Suprapubic skin (tissue), 4 donors: ENCODE measurements around the gene VAT1L. TPM values are rescaled to one million over a fixed set of nuclear protein-coding genes. Genes with fewer than 3 reads are reported as not detected.

Experiments
- DNase-seq, 2 donors: peaks; one replicate each; pipeline ENCODE4 v3.0.0-alpha.2; 2019; ENCODE audit warnings: low spot score in 2 of 2
- H3K27ac ChIP-seq: fragments of 200-600 bp; sonication (generic); one replicate; pipeline ENCODE4 v1.5.1; 2019
- H3K27me3 ChIP-seq: fragments of 200-600 bp; sonication (generic); one replicate; pipeline ENCODE4 v1.5.1; 2019
- H3K36me3 ChIP-seq: fragments of 200-600 bp; sonication (generic); one replicate; pipeline ENCODE4 v1.5.1; 2019
- H3K4me1 ChIP-seq: fragments of 200-600 bp; sonication (generic); one replicate; pipeline ENCODE4 v1.5.1; 2019
- H3K4me3 ChIP-seq: fragments of 200-600 bp; sonication (generic); one replicate; pipeline ENCODE4 v1.5.1; 2019; ENCODE audit warnings: mild to moderate bottlenecking
- H3K9me3 ChIP-seq: fragments of 200-600 bp; sonication (generic); one replicate; pipeline ENCODE4 v1.5.1; 2019
- EP300 ChIP-seq: sonication (generic); formaldehyde crosslinking; IDR thresholded peaks from one replicate; pipeline ENCODE4 v1.6.1; 2017; ENCODE audit warnings: antibody characterized with exemption
- POLR2A ChIP-seq, 2 donors: fragments of 450-650 bp; IDR thresholded peaks; one replicate each; pipeline ENCODE4 v1.6.1; 2017; ENCODE audit warnings: antibody characterized with exemption in 2 of 2, mild to moderate bottlenecking in 2 of 2, moderate library complexity in 2 of 2
- POLR2AphosphoS5 ChIP-seq, 3 donors: sonication (generic); formaldehyde crosslinking; IDR thresholded peaks; one replicate each; pipeline ENCODE4 v1.6.1; 2017; ENCODE audit warnings: antibody characterized with exemption in 3 of 3
- WGBS: methylation state at CpG from one replicate; pipeline ENCODE4 v1.1.5; 2018; 5-methylcytosine and 5-hydroxymethylcytosine counted together
- total RNA-seq, 4 donors: library from RNA; depleted of rRNA; stranded (reverse); fragments of >200 nt; gene quantifications; one replicate each; pipeline ENCODE4 v1.1.0, GENCODE V29; 2016
- TF ChIP-seq, protein P1 (sequence below), 2 donors: fragments of 200-600 bp in 1 of 2; fragments of 450-650 bp in 1 of 2; sonication (generic) in 1 of 2; IDR thresholded peaks; one replicate each; pipeline ENCODE4 v1.5.1; 2016 to 2019; ENCODE audit warnings: antibody characterized with exemption in 2 of 2, mild to moderate bottlenecking in 1 of 2, moderate library complexity in 1 of 2

Gene VAT1L
- total RNA-seq, 4 donors from 2014 or later = 0.15 TPM; not detected in 3

DNA sequence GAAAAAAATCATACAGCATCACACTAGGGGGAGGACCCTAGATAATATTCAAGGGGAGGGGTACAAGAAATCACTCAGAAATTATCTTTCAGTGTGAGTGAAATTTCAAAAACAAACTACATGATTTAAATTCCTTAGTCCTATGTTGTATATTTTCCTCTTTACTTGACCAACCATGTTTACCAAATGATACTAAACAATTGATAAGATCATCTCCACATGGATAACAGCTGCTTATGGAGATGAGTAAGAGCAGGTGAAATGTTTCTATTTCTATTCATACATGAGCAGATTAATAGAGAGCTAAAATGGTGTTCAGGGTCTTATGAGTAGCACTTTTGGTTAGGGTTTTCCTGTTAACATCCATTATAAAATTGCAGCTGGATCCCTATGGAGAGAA lies 7.3 kb upstream of the VAT1L start:
- Histone ChIP-seq H3K9me3 (no peaks in the 10 kb centered on the region), H3K4me3 (no peak overlapping the region), H3K36me3 (no peaks in the 10 kb centered on the region), H3K27me3 (peaks cover 24% of the 10 kb centered on the region), H3K27ac (no peak overlapping the region), H3K4me1 (no peaks in the 10 kb centered on the region)
- DNase-seq = no peak
- no peak for TF ChIP-seq POLR2AphosphoS5 (IDR thresholded peaks at IDR 0.05)
- TF ChIP-seq EP300 = no peak
- TF ChIP-seq, protein P1, sequence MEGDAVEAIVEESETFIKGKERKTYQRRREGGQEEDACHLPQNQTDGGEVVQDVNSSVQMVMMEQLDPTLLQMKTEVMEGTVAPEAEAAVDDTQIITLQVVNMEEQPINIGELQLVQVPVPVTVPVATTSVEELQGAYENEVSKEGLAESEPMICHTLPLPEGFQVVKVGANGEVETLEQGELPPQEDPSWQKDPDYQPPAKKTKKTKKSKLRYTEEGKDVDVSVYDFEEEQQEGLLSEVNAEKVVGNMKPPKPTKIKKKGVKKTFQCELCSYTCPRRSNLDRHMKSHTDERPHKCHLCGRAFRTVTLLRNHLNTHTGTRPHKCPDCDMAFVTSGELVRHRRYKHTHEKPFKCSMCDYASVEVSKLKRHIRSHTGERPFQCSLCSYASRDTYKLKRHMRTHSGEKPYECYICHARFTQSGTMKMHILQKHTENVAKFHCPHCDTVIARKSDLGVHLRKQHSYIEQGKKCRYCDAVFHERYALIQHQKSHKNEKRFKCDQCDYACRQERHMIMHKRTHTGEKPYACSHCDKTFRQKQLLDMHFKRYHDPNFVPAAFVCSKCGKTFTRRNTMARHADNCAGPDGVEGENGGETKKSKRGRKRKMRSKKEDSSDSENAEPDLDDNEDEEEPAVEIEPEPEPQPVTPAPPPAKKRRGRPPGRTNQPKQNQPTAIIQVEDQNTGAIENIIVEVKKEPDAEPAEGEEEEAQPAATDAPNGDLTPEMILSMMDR (IDR thresholded peaks at IDR 0.05) = no peak
- no peak for TF ChIP-seq POLR2A (IDR thresholded peaks at IDR 0.05)

DNA sequence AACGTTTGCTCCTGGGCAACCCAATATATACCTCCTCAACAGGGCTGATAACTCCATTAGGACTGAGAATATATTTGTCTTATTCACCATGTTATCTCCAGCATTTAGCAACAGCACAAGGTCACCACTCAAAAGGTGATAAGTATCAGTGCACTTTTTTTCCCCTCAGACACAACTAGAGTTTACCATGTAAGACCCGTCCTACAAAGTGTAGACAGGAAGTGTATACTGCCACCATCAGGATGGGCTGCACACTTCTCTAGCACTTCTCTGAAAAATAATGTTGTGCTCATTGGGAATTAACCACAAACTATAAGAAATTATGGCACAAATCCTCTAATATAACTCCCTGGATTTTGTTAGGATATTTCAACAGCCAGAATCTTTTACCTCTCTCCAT lies 5.7 kb upstream of the VAT1L start:
- WGBS = 20% methylated on average over 2 of the region's 2 CpGs
- no peak for DNase-seq
- H3K4me3 ChIP-seq = no peak overlapping the region
- peaks cover 40% of the 10 kb centered on the region for H3K27me3 ChIP-seq
- no peaks in the 10 kb centered on the region for H3K4me1 ChIP-seq
- H3K36me3 ChIP-seq = no peaks in the 10 kb centered on the region
- TF ChIP-seq POLR2AphosphoS5 (IDR thresholded peaks at IDR 0.05) = no peak
- TF ChIP-seq POLR2A (IDR thresholded peaks at IDR 0.05) = no peak
- TF ChIP-seq EP300 = no peak
- TF ChIP-seq, protein P1 (IDR thresholded peaks at IDR 0.05) = no peak
- H3K27ac ChIP-seq = no peak overlapping the region
- no peaks in the 10 kb centered on the region for H3K9me3 ChIP-seq

DNA sequence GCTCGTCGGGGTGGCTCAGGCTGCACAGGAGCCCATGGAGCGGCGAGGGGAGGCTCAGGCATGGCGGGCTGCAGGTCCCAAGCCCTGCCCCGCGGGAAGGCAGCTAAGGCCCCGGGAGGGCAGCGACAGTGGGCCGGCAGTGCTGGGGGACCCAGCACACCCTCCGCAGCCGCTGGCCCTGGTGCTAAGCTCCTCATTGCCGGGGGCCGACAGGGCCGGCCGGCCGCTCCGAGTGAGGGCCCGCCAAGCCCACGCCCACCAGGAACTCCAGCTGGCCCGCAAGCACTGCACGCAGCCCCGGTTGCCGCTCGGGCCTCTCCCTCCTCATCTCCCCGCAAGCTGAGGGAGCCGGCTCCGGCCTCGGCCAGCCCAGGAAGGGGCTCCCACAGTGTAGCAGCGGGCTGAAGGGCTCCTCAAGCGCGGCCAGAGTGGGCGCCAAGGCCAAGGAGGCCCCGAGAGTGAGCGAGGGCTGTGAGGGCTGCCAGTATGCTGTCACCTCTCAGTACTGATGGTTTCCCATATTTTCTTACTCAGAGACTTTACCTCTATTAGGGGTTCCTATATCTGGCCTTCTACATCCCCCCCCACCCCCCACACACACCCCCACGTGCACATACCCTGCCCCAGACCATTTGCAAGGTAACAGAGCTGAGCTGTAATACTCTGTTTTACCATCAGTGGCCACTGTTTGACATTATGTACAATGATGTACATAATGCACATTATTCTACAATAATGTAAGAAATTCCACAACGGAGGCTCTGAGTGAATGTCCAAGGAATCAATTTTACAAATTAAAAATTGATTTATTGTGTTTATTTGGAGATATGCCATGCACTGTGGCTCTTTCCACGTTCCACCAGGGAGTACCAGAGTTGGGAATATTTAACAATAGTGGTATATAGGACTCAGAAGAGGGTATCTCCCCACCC lies 3.7 kb upstream of the VAT1L start:
- no peak for DNase-seq
- Histone ChIP-seq H3K4me3 (no peak overlapping the region), H3K27ac (no peak overlapping the region), H3K36me3 (no peaks in the 10 kb centered on the region), H3K4me1 (peaks cover 17% of the 10 kb centered on the region), H3K27me3 (peaks cover 60% of the 10 kb centered on the region), H3K9me3 (no peaks in the 10 kb centered on the region)
- TF ChIP-seq POLR2A (IDR thresholded peaks at IDR 0.05) (no peak), EP300 (no peak), POLR2AphosphoS5 (IDR thresholded peaks at IDR 0.05) (no peak)
- TF ChIP-seq, protein P1 (IDR thresholded peaks at IDR 0.05) = no peak
- WGBS = 80% methylated on average over 16 of the region's 38 CpGs

DNA sequence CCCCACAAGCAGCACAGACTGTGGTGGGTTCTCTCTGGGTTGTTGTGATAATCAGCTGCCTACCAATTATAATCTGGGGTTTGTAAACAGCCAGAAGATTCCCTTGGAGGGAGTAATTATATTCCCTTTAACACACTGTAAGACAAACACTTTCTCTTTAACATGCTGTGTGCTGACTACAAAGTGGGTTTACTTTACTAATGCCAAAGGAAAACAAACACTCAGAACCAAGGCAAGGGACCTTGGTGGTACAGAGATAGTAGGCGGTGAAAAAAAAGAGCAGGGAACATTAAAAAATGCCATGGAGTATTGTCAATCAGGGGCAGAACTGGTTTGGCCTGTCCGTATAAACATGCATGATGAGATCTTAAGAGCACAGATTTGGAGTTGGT lies 3.0 kb upstream of the VAT1L start:
- H3K4me3 ChIP-seq = no peak overlapping the region
- H3K36me3 ChIP-seq = no peaks in the 10 kb centered on the region
- H3K4me1 ChIP-seq = peaks cover 17% of the 10 kb centered on the region
- DNase-seq = no peak
- no peak overlapping the region for H3K27ac ChIP-seq
- H3K9me3 ChIP-seq = no peaks in the 10 kb centered on the region
- TF ChIP-seq, protein P1 (IDR thresholded peaks at IDR 0.05) = no peak
- TF ChIP-seq POLR2A (IDR thresholded peaks at IDR 0.05) (no peak), POLR2AphosphoS5 (IDR thresholded peaks at IDR 0.05) (no peak), EP300 (no peak)
- H3K27me3 ChIP-seq = peaks cover 66% of the 10 kb centered on the region
- 67% methylated on average over 2 of the region's 2 CpGs for WGBS

DNA sequence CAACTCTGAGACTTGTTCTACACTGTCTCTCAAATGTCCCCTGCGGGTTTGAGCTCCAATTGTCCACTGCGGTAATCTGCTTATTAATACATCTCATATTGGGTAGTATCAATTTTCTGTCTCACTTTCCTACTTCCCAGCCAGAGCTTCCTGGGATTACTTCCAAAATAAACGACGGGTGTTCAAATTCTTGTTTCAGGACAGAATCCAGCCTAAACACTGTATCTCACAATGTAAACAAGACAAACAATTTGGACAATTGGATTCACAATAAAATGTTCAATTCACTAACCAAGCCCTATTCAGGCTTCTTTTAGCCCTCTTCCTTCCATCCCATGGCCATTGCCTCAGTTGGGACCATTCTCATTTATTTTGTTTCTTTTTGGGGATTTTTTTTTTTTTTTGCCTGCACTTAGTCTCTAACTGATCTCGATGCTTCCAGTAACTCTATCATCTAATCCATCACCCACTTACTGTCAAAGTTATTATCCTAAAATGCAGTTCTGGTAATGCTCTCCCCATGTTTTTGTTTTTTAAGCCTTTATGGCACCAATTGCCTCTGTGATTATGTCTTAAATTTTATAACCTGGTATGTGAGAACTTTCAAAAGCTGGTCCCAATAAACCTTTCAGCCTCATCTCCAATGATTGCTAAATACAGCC lies 2.0 kb upstream of the VAT1L start:
- Histone ChIP-seq H3K4me1 (peaks cover 17% of the 10 kb centered on the region), H3K27me3 (peaks cover 73% of the 10 kb centered on the region), H3K9me3 (no peaks in the 10 kb centered on the region), H3K36me3 (no peaks in the 10 kb centered on the region), H3K27ac (no peak overlapping the region), H3K4me3 (no peak overlapping the region)
- TF ChIP-seq POLR2A (IDR thresholded peaks at IDR 0.05) = no peak
- TF ChIP-seq, protein P1 (IDR thresholded peaks at IDR 0.05) = no peak
- no peak for TF ChIP-seq POLR2AphosphoS5 (IDR thresholded peaks at IDR 0.05)
- no peak for TF ChIP-seq EP300
- 60% methylated on average over 5 of the region's 5 CpGs for WGBS
- DNase-seq = no peak
